ENCODE data around the gene KCTD13. TPM values are rescaled to one million over a fixed set of nuclear protein-coding genes. Genes with fewer than 3 reads are reported as not detected.

KCTD13 gene
- total RNA-seq, result 10 to 100 TPM; 25.8 to 29.4 TPM

GRCh38 chr16:29925781-29926710, at the start of gene KCTD13:
KCTD13 (minus strand) TSS chr16:29926226; CDS start chr16:29926033, 193 bp downstream.
- Mint-ChIP-seq H3K27me3 (ENCODE audit: low read depth) (no peaks in the 10 kb centered on the region), H3K36me3 (ENCODE audit: low read depth) (peaks cover 15% of the 10 kb centered on the region), H3K4me3 (peak within 1 kb of the TSS; percentile 91), H3K9me3 (no peaks in the 10 kb centered on the region), H3K4me1 (ENCODE audit: low read depth) (peaks cover 32% of the 10 kb centered on the region), H3K27ac (peak within 1 kb of the TSS; percentile 88)
- CTCF ChIA-PET, result interaction anchor here (0.6 to 2.3 kb wide), 7 partner anchors 35 to 481 kb away, joined by 3 to 9 read pairs (median 3); partner anchors contain the start of genes C16orf92 and TLCD3B
- DNase-seq, result peak; percentile 86
- intact Hi-C loops (cut with micrococcal nuclease), result loop anchor here (1.0 to 10.0 kb wide), 7 partner anchors 26 to 119 kb away; partner anchors contain the start of genes ASPHD1, C16orf92, CDIPT and HIRIP3

DNA sequence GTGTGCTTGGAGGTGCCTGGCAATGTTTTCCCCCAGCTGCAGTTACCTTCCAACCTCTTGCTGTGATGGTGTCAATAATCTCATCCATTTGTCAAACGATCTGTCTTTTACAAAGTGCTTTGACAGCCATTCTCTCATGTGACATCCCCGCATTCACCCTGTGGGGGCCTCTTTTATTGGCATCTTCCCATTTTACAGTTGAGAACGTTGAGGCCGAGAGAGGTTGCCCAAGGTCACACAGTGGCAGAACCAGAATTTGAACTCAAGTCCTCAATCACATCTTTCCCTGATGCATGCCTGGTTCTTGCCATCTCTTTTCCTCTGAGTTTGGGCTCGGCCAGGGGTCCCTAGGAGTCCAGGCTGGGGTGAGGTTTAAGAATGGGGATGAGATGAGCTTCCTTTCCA, 49.1 kb upstream of the KCTD13 start:
- Mint-ChIP-seq H3K9me3 (no peaks in the 10 kb centered on the region), H3K4me1 (ENCODE audit: low read depth) (peaks cover 28% of the 10 kb centered on the region), H3K27me3 (ENCODE audit: low read depth) (no peaks in the 10 kb centered on the region), H3K27ac (peak overlapping the region; percentile 17), H3K36me3 (ENCODE audit: low read depth) (peaks cover 11% of the 10 kb centered on the region), H3K4me3 (peak overlapping the region; percentile 97)
- intact Hi-C loops (cut with micrococcal nuclease), result no loop called here
- DNase-seq, result no peak
- CTCF ChIA-PET, result interaction anchor here (0.9 to 1.3 kb wide), 3 partner anchors 33 to 126 kb away, joined by 3 to 6 read pairs (median 3); no protein-coding TSS in a partner anchor

GRCh38 chr16:29974291-29975133, 48.5 kb upstream of the KCTD13 start:
- peaks cover 28% of the 10 kb centered on the region for H3K4me1 Mint-ChIP-seq (ENCODE audit: low read depth)
- H3K9me3 Mint-ChIP-seq, result no peaks in the 10 kb centered on the region
- intact Hi-C loops (cut with micrococcal nuclease), result loop anchor here (5.0 kb wide), 3 partner anchors 33 to 152 kb away; partner anchors contain the start of genes C16orf92 and MVP
- H3K4me3 Mint-ChIP-seq, result peak overlapping the region; percentile 97
- H3K27me3 Mint-ChIP-seq (ENCODE audit: low read depth), result no peaks in the 10 kb centered on the region
- DNase-seq, result peak; percentile 46
- H3K27ac Mint-ChIP-seq, result peak overlapping the region; percentile 82
- H3K36me3 Mint-ChIP-seq (ENCODE audit: low read depth), result peaks cover 12% of the 10 kb centered on the region
- CTCF ChIA-PET, result interaction anchor here (0.9 to 2.9 kb wide), 4 partner anchors 13 to 153 kb away, joined by 3 to 20 read pairs (median 3); partner anchors contain the start of gene TMEM219

DNA sequence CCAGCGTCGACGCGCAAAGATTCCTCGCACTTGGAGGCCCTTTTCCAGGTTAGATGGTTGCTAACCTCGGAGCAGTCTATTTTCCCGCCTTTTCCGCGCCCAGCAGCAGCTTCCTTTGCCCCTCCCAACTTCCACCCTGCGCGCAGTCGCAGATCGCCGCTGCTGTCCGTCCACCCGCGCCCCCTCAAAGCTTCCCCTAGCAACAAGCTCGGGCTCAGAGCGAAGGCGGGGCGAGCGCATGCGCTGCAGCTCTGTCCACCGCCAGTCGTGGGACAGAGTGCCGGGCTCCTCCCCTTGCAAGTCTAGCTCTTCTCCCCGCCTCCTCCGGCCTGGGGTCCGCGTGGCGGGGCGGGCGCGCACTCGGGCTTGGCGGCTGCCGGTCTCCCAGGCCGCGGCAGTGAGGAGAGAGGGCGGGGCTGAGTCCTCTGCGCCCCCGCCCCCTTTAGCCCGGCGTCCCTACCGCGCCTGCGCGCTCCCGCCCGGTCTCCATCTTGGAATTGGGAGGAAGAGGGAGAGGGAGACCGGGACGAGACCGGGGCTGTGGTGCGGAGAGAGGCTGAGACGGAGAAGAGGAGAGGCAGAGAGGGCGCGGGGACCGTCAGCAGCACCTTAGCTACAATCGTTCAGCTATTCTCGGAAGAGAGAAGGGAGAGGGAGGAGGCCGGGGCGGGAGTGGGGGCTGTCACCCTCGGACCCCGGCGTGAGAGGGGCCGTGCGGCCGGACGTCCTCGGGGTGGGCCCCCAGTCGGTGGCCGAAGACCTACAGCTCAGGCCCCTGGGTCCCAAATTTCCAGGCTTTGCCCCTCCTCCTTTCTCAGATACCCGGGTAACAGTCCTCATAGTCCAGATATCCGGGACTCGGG, 47.6 kb upstream of the KCTD13 start, which contains the start of gene TAOK2:
TAOK2 (plus strand) TSS at position 485 of the 863 bp plus-strand sequence. CDS start 3,905 bp downstream, outside the sequence.
- Mint-ChIP-seq H3K27ac (peak within 1 kb of the TSS; percentile 82), H3K4me3 (peak within 1 kb of the TSS; percentile 97), H3K27me3 (ENCODE audit: low read depth) (no peaks in the 10 kb centered on the region), H3K9me3 (no peaks in the 10 kb centered on the region), H3K4me1 (ENCODE audit: low read depth) (peaks cover 28% of the 10 kb centered on the region), H3K36me3 (ENCODE audit: low read depth) (peaks cover 11% of the 10 kb centered on the region)
- intact Hi-C loops (cut with micrococcal nuclease), result loop anchor here (1.0 to 5.0 kb wide), 7 partner anchors 22 to 168 kb away; partner anchors contain the start of genes C16orf92, CDIPT, HIRIP3 and KCTD13
- peak; percentile 95 for DNase-seq
- CTCF ChIA-PET, result interaction anchor here (0.5 to 2.9 kb wide), 4 partner anchors 12 to 152 kb away, joined by 3 to 20 read pairs (median 4); partner anchors contain the start of gene TMEM219

GRCh38 chr16:29972992-29973383, 47.0 kb upstream of the KCTD13 start:
- no peak for DNase-seq
- Mint-ChIP-seq H3K27ac (peak overlapping the region; percentile 72), H3K4me1 (ENCODE audit: low read depth) (peaks cover 28% of the 10 kb centered on the region), H3K36me3 (ENCODE audit: low read depth) (peaks cover 13% of the 10 kb centered on the region), H3K9me3 (no peaks in the 10 kb centered on the region), H3K27me3 (ENCODE audit: low read depth) (no peaks in the 10 kb centered on the region), H3K4me3 (peak overlapping the region; percentile 97)
- intact Hi-C loops (cut with micrococcal nuclease), result loop anchor here (1.0 to 5.0 kb wide), 7 partner anchors 22 to 168 kb away; partner anchors contain the start of genes C16orf92, CDIPT, HIRIP3 and KCTD13
- CTCF ChIA-PET, result interaction anchor here (0.7 to 2.9 kb wide), 4 partner anchors 11 to 152 kb away, joined by 3 to 20 read pairs (median 4); partner anchors contain the start of gene TMEM219

DNA sequence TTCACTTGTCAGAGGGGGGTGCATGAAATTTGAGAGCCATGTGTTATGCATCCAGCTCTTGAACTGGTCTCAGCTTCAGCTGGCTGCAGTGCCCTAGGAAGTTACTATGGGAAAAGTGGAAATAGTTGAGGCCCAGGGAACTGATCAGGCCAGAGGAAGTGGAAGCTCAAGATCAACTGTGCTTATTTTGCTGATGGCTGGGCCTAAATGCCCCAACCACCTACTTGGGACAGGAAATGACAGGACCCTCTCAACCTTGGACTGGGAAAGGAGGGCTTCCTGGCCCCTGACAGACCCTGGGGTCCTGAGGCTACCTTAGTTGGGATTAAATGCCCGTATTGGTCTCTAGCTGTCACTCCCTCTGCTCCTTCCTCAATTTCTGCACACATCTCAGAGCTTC, 46.5 kb upstream of the KCTD13 start:
- intact Hi-C loops (cut with micrococcal nuclease), result loop anchor here (5.0 kb wide), 3 partner anchors 35 to 150 kb away; partner anchors contain the start of genes C16orf92 and MVP
- no peak overlapping the region for H3K27ac Mint-ChIP-seq
- no peaks in the 10 kb centered on the region for H3K27me3 Mint-ChIP-seq (ENCODE audit: low read depth)
- CTCF ChIA-PET, result interaction anchor here (0.7 to 2.9 kb wide), 2 partner anchors 11 to 105 kb away, joined by 3 to 20 read pairs; partner anchors contain the start of gene TMEM219
- H3K9me3 Mint-ChIP-seq, result no peaks in the 10 kb centered on the region
- no peak overlapping the region for H3K4me3 Mint-ChIP-seq
- DNase-seq, result no peak
- H3K36me3 Mint-ChIP-seq (ENCODE audit: low read depth), result peaks cover 13% of the 10 kb centered on the region
- H3K4me1 Mint-ChIP-seq (ENCODE audit: low read depth), result peaks cover 28% of the 10 kb centered on the region

DNA sequence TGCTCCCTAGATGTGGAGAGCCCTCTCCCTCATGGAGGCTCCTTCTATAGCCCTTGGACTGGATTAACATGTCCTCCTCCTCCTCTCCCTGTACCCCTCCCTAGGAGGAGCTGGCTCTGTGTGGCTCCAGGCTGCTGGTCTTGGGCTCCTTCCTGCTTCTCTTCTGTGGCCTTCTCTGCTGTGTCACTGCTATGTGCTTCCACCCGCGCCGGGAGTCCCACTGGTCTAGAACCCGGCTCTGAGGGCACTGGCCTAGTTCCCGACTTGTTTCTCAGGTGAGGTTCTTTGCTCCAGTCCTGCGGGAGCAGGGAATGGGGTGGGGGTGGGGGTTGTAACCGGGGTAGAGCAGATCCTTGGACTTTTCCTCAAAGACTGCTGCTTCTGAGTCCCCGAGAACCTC, 45.3 kb upstream of the KCTD13 start:
- H3K4me1 Mint-ChIP-seq (ENCODE audit: low read depth), result peaks cover 21% of the 10 kb centered on the region
- no peaks in the 10 kb centered on the region for H3K27me3 Mint-ChIP-seq (ENCODE audit: low read depth)
- peaks cover 13% of the 10 kb centered on the region for H3K36me3 Mint-ChIP-seq (ENCODE audit: low read depth)
- H3K27ac Mint-ChIP-seq, result no peak overlapping the region
- H3K9me3 Mint-ChIP-seq, result no peaks in the 10 kb centered on the region
- intact Hi-C loops (cut with micrococcal nuclease), result loop anchor here (5.0 kb wide), 3 partner anchors 36 to 149 kb away; partner anchors contain the start of genes C16orf92 and MVP
- no peak overlapping the region for H3K4me3 Mint-ChIP-seq
- no peak for DNase-seq
- CTCF ChIA-PET, result interaction anchor here (0.7 kb wide), 1 partner anchor 479 kb away, joined by 3 read pairs; no protein-coding TSS in a partner anchor

GRCh38 chr16:29968205-29968604, 42.2 kb upstream of the KCTD13 start:
- no peak for DNase-seq
- Mint-ChIP-seq H3K27ac (no peak overlapping the region), H3K4me3 (no peak overlapping the region), H3K36me3 (ENCODE audit: low read depth) (peaks cover 11% of the 10 kb centered on the region), H3K4me1 (ENCODE audit: low read depth) (peaks cover 5% of the 10 kb centered on the region), H3K9me3 (no peaks in the 10 kb centered on the region), H3K27me3 (ENCODE audit: low read depth) (no peaks in the 10 kb centered on the region)
- CTCF ChIA-PET, result interaction anchor here (0.6 kb wide), 1 partner anchor 95 kb away, joined by 4 read pairs; no protein-coding TSS in a partner anchor
- intact Hi-C loops (cut with micrococcal nuclease), result loop anchor here (10.0 kb wide), 2 partner anchors 953 to 1013 kb away; partner anchors contain the start of gene NFATC2IP

GRCh38 chr16:29963021-29963743, 37.2 kb upstream of the KCTD13 start:
- CTCF ChIA-PET, result interaction anchor here (1.0 to 2.4 kb wide), 2 partner anchors 10 to 156 kb away, joined by 3 to 20 read pairs; partner anchors contain the start of gene TAOK2
- DNase-seq, result no peak

More at GRCh38 chr16:29963021-29963743, 37.2 kb upstream of the KCTD13 start:
- peak overlapping the region; percentile 76 for H3K27ac Mint-ChIP-seq
- H3K4me1 Mint-ChIP-seq (ENCODE audit: low read depth), result peaks cover 20% of the 10 kb centered on the region
- H3K27me3 Mint-ChIP-seq (ENCODE audit: low read depth), result no peaks in the 10 kb centered on the region
- intact Hi-C loops (cut with micrococcal nuclease), result loop anchor here (10.0 kb wide), 2 partner anchors 948 to 1008 kb away; partner anchors contain the start of gene NFATC2IP
- H3K4me3 Mint-ChIP-seq, result peak overlapping the region; percentile 87
- no peaks in the 10 kb centered on the region for H3K9me3 Mint-ChIP-seq
- peaks cover 3% of the 10 kb centered on the region for H3K36me3 Mint-ChIP-seq (ENCODE audit: low read depth)
